Thoracic aorta (tissue), 2 donors: ENCODE data around the gene DCC. TPM values are rescaled to one million over a fixed set of nuclear protein-coding genes. Genes with fewer than 3 reads are reported as not detected.

ENCODE experiments used
- ATAC-seq: fragments of 150-250 bp; one replicate; pipeline ENCODE4 v1.8.0; 2017; ENCODE audit warnings: low read depth; ENCODE audit not compliant: insufficient number of reproducible peaks, low FRiP score
- DNase-seq: peaks from one replicate; pipeline ENCODE4 v3.0.0-alpha.2; 2020; ENCODE audit warnings: low spot score
- H3K27ac ChIP-seq, 2 donors: fragments of 200-600 bp; sonication (generic); 1 replicate in 1 of 2; 2 replicates in 1 of 2; pipeline ENCODE4 v1.5.1; 2016; ENCODE audit warnings: mild to moderate bottlenecking in 2 of 2, moderate library complexity in 2 of 2
- H3K27me3 ChIP-seq: fragments of 200-600 bp; sonication (generic); replicated peaks from 2 replicates; pipeline ENCODE4 v1.6.0; 2016; ENCODE audit warnings: mild to moderate bottlenecking; ENCODE audit not compliant: insufficient read depth
- H3K36me3 ChIP-seq: fragments of 200-600 bp; sonication (generic); one replicate; pipeline ENCODE4 v1.5.1; 2016
- H3K4me1 ChIP-seq, 2 donors: fragments of 200-600 bp; sonication (generic); 1 replicate in 1 of 2; 2 replicates in 1 of 2; pipeline versions ENCODE4 v1.5.1 to v1.6.0; 2016; ENCODE audit warnings: low read depth in 2 of 2, mild to moderate bottlenecking in 1 of 2; ENCODE audit not compliant: control insufficient read depth in 1 of 2
- H3K4me3 ChIP-seq: fragments of 200-600 bp; sonication (generic); 2 replicates; pipeline ENCODE4 v1.5.1; 2016; ENCODE audit warnings: mild to moderate bottlenecking
- H3K9me3 ChIP-seq: fragments of 200-600 bp; sonication (generic); 2 replicates; pipeline ENCODE4 v1.5.1; 2016
- total RNA-seq, 2 donors: library from RNA; depleted of rRNA; stranded (reverse); fragments of >200 nt; gene quantifications; one replicate each; pipeline versions ENCODE4 v1.1.0 to v1.2.3, GENCODE V29; 2016
- TF ChIP-seq, protein P1 (sequence below): fragments of 200-600 bp; sonication (generic); IDR thresholded peaks from one replicate; pipeline ENCODE4 v1.5.1; 2019; ENCODE audit warnings: antibody characterized with exemption

Gene DCC
- total RNA-seq, 2 donors from 2014 or later: not detected

DNA sequence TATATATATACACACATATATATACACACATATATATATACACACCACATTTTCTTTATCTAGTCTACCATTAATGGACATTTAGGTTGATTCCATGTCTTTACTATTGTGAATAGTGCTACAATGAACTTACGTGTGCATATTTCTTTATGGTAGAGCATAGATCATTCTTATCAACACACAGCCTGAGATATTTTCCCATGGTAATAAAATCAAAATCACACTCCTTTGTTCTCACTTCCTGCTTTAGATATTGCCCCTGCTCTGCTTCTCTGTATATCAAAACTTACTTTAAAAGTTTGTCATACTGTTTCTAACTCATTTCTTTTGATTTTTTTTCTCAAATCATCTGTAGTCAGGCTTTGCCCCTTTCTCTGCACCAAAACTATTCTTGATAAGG, 119.9 kb downstream of the DCC start:
- H3K27ac ChIP-seq: no peak overlapping the region
- no peaks in the 10 kb centered on the region for H3K36me3 ChIP-seq
- no peak overlapping the region for H3K4me3 ChIP-seq
- no peaks in the 10 kb centered on the region for H3K4me1 ChIP-seq
- H3K27me3 ChIP-seq: no peaks in the 10 kb centered on the region
- ATAC-seq: no peak
- H3K9me3 ChIP-seq: no peaks in the 10 kb centered on the region
- TF ChIP-seq, protein P1, sequence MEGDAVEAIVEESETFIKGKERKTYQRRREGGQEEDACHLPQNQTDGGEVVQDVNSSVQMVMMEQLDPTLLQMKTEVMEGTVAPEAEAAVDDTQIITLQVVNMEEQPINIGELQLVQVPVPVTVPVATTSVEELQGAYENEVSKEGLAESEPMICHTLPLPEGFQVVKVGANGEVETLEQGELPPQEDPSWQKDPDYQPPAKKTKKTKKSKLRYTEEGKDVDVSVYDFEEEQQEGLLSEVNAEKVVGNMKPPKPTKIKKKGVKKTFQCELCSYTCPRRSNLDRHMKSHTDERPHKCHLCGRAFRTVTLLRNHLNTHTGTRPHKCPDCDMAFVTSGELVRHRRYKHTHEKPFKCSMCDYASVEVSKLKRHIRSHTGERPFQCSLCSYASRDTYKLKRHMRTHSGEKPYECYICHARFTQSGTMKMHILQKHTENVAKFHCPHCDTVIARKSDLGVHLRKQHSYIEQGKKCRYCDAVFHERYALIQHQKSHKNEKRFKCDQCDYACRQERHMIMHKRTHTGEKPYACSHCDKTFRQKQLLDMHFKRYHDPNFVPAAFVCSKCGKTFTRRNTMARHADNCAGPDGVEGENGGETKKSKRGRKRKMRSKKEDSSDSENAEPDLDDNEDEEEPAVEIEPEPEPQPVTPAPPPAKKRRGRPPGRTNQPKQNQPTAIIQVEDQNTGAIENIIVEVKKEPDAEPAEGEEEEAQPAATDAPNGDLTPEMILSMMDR: no peak
- DNase-seq: no peak

DNA sequence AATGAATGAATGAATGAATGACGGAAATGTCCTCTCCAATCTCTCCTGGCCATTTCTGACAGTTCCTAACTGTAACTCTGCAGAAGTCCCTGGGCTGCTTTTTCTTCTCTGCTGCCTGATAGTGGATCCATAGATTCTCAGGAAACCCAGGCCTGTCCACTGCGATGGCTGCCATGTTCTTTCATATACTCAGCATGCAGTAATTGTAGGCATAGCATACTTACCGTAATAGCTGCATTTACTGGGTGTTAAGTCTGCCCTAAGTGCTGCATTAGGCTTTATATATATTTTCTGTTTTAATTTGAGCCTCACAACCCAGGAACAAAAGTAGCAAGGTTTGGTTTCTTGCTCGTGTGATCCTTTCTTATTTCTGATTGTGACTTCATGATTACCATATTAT, 122.9 kb downstream of the DCC start:
- DNase-seq: no peak
- no peak for ATAC-seq
- H3K4me3 ChIP-seq: no peak overlapping the region
- H3K27me3 ChIP-seq: no peaks in the 10 kb centered on the region
- no peak overlapping the region for H3K27ac ChIP-seq
- TF ChIP-seq, protein P1: no peak
- no peaks in the 10 kb centered on the region for H3K36me3 ChIP-seq
- no peaks in the 10 kb centered on the region for H3K4me1 ChIP-seq
- H3K9me3 ChIP-seq: no peaks in the 10 kb centered on the region

- TF ChIP-seq, protein P1: no peak
- DNase-seq (no peak), ATAC-seq (no peak)
- no peaks in the 10 kb centered on the region for H3K36me3 ChIP-seq
- H3K4me3 ChIP-seq: no peak overlapping the region
- no peaks in the 10 kb centered on the region for H3K27me3 ChIP-seq
- H3K27ac ChIP-seq: no peak overlapping the region
- no peaks in the 10 kb centered on the region for H3K9me3 ChIP-seq
- no peaks in the 10 kb centered on the region for H3K4me1 ChIP-seq
These were observed 125.4 kb downstream of the DCC start for GRCh38 chr18:52465391-52465790.

- Histone ChIP-seq H3K9me3 (no peaks in the 10 kb centered on the region), H3K36me3 (no peaks in the 10 kb centered on the region), H3K4me3 (no peak overlapping the region), H3K27me3 (no peaks in the 10 kb centered on the region), H3K27ac (no peak overlapping the region), H3K4me1 (no peaks in the 10 kb centered on the region)
- TF ChIP-seq, protein P1: no peak
- ATAC-seq: no peak
- DNase-seq: no peak
These were observed 128.5 kb downstream of the DCC start for GRCh38 chr18:52468496-52468895.

DNA sequence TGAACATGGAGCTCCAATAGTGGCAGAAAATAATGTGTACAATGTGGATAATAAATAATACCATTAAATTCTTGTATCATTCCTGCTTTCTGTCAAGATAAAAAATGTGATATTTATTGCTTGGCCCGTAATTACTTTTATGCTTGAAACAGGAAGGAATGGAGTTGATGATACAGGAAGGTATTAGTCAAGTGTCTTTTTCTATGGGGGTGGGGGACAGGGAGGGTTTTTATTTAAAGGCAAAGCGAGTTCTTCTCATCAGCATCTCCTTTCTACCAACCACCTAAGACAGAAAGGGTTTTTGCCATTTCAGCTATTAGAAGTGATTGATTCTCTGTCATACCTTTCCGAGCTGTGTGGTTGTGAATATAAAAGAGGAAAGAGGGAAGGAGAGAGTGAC, 135.3 kb downstream of the DCC start:
- TF ChIP-seq, protein P1: no peak
- no peak for ATAC-seq
- Histone ChIP-seq H3K36me3 (no peaks in the 10 kb centered on the region), H3K4me1 (no peaks in the 10 kb centered on the region), H3K9me3 (no peaks in the 10 kb centered on the region), H3K27ac (no peak overlapping the region), H3K4me3 (no peak overlapping the region), H3K27me3 (no peaks in the 10 kb centered on the region)
- no peak for DNase-seq
